CD14-positive monocyte (primary cell): ENCODE data around the gene RAB4B. TPM values are rescaled to one million over a fixed set of nuclear protein-coding genes. Genes with fewer than 3 reads are reported as not detected.

Experiments
- DNase-seq, 3 donors: peaks; one replicate each; pipeline ENCODE4 v3.0.0-alpha.2; 2011 to 2022
- H2AFZ ChIP-seq: 2 replicates; pipeline ENCODE4 v1.6.0; 2012; ENCODE audit warnings: mild to moderate bottlenecking, low read depth, low read length, inconsistent platforms; ENCODE audit not compliant: insufficient read depth, poor library complexity, severe bottlenecking
- H3K27ac ChIP-seq, 2 donors: 1 replicate in 1 of 2; 2 replicates in 1 of 2; pipeline ENCODE4 v1.5.1; 2012 to 2013; ENCODE audit warnings: low read length in 2 of 2, control low read depth in 1 of 2, inconsistent platforms in 1 of 2, low read depth in 1 of 2, mild to moderate bottlenecking in 1 of 2
- H3K27me3 ChIP-seq, 2 donors: one replicate each; pipeline versions ENCODE4 v1.6.0 to v1.6.1; 2011 to 2013; ENCODE audit warnings: low read length in 2 of 2; ENCODE audit not compliant: control insufficient read depth in 2 of 2, insufficient read depth in 2 of 2
- H3K36me3 ChIP-seq, 2 donors: replicated peaks in 1 of 2; 1 replicate in 1 of 2; 2 replicates in 1 of 2; pipeline versions ENCODE4 v1.5.1 to v1.6.1; 2012 to 2013; ENCODE audit warnings: low read length in 2 of 2, control low read depth in 1 of 2, inconsistent platforms in 1 of 2, mild to moderate bottlenecking in 1 of 2; ENCODE audit not compliant: insufficient read depth in 2 of 2, control insufficient read depth in 1 of 2
- H3K4me1 ChIP-seq, 2 donors: 1 replicate in 1 of 2; 2 replicates in 1 of 2; pipeline versions ENCODE4 v1.5.1 to v1.6.1; 2012 to 2013; ENCODE audit warnings: low read length in 2 of 2, control low read depth in 1 of 2, inconsistent platforms in 1 of 2, mild to moderate bottlenecking in 1 of 2, moderate library complexity in 1 of 2; ENCODE audit not compliant: insufficient read depth in 2 of 2, control insufficient read depth in 1 of 2
- H3K4me2 ChIP-seq: replicated peaks from 2 replicates; pipeline ENCODE3; 2012; ENCODE audit warnings: low read length, moderate library complexity, mild to moderate bottlenecking; ENCODE audit not compliant: poor library complexity, severe bottlenecking; ENCODE audit errors: extremely low read depth
- H3K4me3 ChIP-seq, 3 experiments: fragments of 200-600 bp in 1 of 3; sonication (generic) in 1 of 3; replicated peaks in 1 of 3; 1 replicate in 2 of 3; 2 replicates in 1 of 3; pipeline ENCODE4 v1.5.1; 2011 to 2013; ENCODE audit warnings: low read length in 3 of 3, mild to moderate bottlenecking in 3 of 3, control low read depth in 2 of 3, low read depth in 2 of 3, inconsistent platforms in 1 of 3, moderate library complexity in 1 of 3
- H3K79me2 ChIP-seq: 2 replicates; pipeline ENCODE4 v1.6.0; 2012; ENCODE audit warnings: mild to moderate bottlenecking, control low read depth, inconsistent platforms, low read length, moderate library complexity; ENCODE audit not compliant: insufficient read depth
- H3K9ac ChIP-seq: 2 replicates; pipeline ENCODE4 v1.6.0; 2017; ENCODE audit warnings: low read length, mild to moderate bottlenecking; ENCODE audit not compliant: insufficient read depth, poor library complexity, severe bottlenecking
- H3K9me3 ChIP-seq, 2 donors: replicated peaks in 1 of 2; 1 replicate in 1 of 2; 2 replicates in 1 of 2; pipeline versions ENCODE4 v1.5.1 to v1.6.1; 2012 to 2013; ENCODE audit warnings: low read length in 2 of 2, control low read depth in 1 of 2; ENCODE audit not compliant: control insufficient read depth in 1 of 2, insufficient read depth in 1 of 2
- H4K20me1 ChIP-seq: 2 replicates; pipeline ENCODE4 v1.6.0; 2012; ENCODE audit warnings: mild to moderate bottlenecking, low read length, control low read depth, moderate library complexity; ENCODE audit not compliant: insufficient read depth
- H3K27ac Mint-ChIP-seq, 7 donors: one replicate each; pipeline ENCODE4 v1.8.0; 2020; ENCODE audit warnings: mild to moderate bottlenecking in 7 of 7, mixed read lengths in 7 of 7, moderate library complexity in 6 of 7, inconsistent platforms in 2 of 7
- H3K27me3 Mint-ChIP-seq, 3 donors: one replicate each; pipeline ENCODE4 v1.8.0; 2021 to 2022; ENCODE audit warnings: low read depth in 3 of 3, mild to moderate bottlenecking in 3 of 3, mixed read lengths in 3 of 3, moderate library complexity in 3 of 3, inconsistent platforms in 1 of 3
- H3K36me3 Mint-ChIP-seq, 2 donors: one replicate each; pipeline ENCODE4 v1.8.0; 2020; ENCODE audit warnings: mixed read lengths in 2 of 2, inconsistent platforms in 1 of 2, mild to moderate bottlenecking in 1 of 2
- H3K4me1 Mint-ChIP-seq: one replicate; pipeline ENCODE4 v1.8.0; 2020; ENCODE audit warnings: mild to moderate bottlenecking, mixed read lengths
- H3K4me3 Mint-ChIP-seq, 2 donors: one replicate each; pipeline ENCODE4 v1.8.0; 2020; ENCODE audit warnings: mild to moderate bottlenecking in 2 of 2, mixed read lengths in 2 of 2, moderate library complexity in 1 of 2
- H3K9me3 Mint-ChIP-seq, 7 donors: one replicate each; pipeline ENCODE4 v1.8.0; 2020 to 2022; ENCODE audit warnings: mixed read lengths in 7 of 7, mild to moderate bottlenecking in 6 of 7, moderate library complexity in 6 of 7, inconsistent platforms in 2 of 7
- whole genome bisulfite sequencing: methylation state at CpG from one replicate; pipeline ENCODE4 v1.1.5; 2013; ENCODE audit warnings: missing lambda C conversion rate; ENCODE audit not compliant: insufficient coverage; 5-methylcytosine and 5-hydroxymethylcytosine counted together
- intact Hi-C, 2 donors: fragments of 100-400 bp; cut with micrococcal nuclease; formaldehyde crosslinking; loops; one replicate each; pipeline versions ENCODE4 v1.15.0 to v1.15.1; 2023
- polyA plus RNA-seq, 3 donors: library from polyadenylated mRNA; depleted of rRNA in 1 of 3; unstranded in 2 of 3; stranded (reverse) in 1 of 3; fragments of 300-500 nt in 2 of 3; fragments of >200 nt in 1 of 3; fragmentation: Illumina TruSeq in 2 of 3; gene quantifications; 1 replicate in 2 of 3; 2 replicates in 1 of 3; pipeline ENCODE4 v1.2.3, GENCODE V29; 2012 to 2021
- TF ChIP-seq, protein P1 (sequence below): fragments of 200-600 bp; IDR thresholded peaks from one replicate; pipeline ENCODE4 v1.8.0; 2022; ENCODE audit warnings: antibody characterized with exemption, mild to moderate bottlenecking

Gene RAB4B
- polyA plus RNA-seq, 3 donors = 89.4 to 132 (median 108) TPM

DNA sequence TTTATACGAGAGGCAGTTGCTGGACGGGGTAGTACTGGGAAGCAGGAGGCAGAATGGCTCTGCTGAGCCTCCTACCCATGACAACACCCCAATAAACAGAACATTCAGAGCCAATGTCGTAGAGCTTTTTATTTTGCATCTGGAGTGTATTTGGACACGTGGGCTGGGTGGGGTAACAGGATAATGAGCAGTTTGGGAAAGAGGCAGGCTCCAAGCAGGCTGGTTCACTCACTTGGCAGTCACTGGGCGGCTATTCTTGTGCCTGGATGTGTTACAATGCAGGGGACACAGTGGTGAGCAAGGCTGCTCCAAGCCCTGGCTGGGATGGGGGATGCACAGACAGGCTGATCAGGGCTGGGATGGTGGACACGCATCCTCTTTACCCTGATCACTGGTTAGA lies 37.3 kb upstream of the RAB4B start:
- intact Hi-C loops = no loop called here
- Histone ChIP-seq H3K27ac (peak overlapping the region in 1 of 2 donors; percentile 26), H3K27me3 (no peaks in the 10 kb centered on the region), H3K9me3 (no peaks in the 10 kb centered on the region), H3K4me2 (no peak overlapping the region), H3K4me3 (no peak overlapping the region), H3K79me2 (no peaks in the 10 kb centered on the region), H3K4me1 (no peaks in the 10 kb centered on the region), H2AFZ (no peak overlapping the region), H3K36me3 (peaks cover 47 to 56% of the 10 kb centered on the region in 2 donors), H3K9ac (no peak overlapping the region), H4K20me1 (no peaks in the 10 kb centered on the region)
- no peak for DNase-seq
- peaks cover 0 to 3% (median 0%) of the 10 kb centered on the region in 7 donors for H3K9me3 Mint-ChIP-seq
- H3K4me1 Mint-ChIP-seq = peaks cover 6% of the 10 kb centered on the region
- no peak overlapping the region for H3K4me3 Mint-ChIP-seq
- H3K27ac Mint-ChIP-seq = peak overlapping the region in 1 of 7 donors; percentile 54
- peaks cover 0 to 3% (median 0%) of the 10 kb centered on the region in 3 donors for H3K27me3 Mint-ChIP-seq
- 100% methylated on average over 3 of the region's 6 CpGs for WGBS
- TF ChIP-seq, protein P1, sequence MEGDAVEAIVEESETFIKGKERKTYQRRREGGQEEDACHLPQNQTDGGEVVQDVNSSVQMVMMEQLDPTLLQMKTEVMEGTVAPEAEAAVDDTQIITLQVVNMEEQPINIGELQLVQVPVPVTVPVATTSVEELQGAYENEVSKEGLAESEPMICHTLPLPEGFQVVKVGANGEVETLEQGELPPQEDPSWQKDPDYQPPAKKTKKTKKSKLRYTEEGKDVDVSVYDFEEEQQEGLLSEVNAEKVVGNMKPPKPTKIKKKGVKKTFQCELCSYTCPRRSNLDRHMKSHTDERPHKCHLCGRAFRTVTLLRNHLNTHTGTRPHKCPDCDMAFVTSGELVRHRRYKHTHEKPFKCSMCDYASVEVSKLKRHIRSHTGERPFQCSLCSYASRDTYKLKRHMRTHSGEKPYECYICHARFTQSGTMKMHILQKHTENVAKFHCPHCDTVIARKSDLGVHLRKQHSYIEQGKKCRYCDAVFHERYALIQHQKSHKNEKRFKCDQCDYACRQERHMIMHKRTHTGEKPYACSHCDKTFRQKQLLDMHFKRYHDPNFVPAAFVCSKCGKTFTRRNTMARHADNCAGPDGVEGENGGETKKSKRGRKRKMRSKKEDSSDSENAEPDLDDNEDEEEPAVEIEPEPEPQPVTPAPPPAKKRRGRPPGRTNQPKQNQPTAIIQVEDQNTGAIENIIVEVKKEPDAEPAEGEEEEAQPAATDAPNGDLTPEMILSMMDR = no peak
- peaks cover 46 to 66% of the 10 kb centered on the region in 2 donors for H3K36me3 Mint-ChIP-seq

DNA sequence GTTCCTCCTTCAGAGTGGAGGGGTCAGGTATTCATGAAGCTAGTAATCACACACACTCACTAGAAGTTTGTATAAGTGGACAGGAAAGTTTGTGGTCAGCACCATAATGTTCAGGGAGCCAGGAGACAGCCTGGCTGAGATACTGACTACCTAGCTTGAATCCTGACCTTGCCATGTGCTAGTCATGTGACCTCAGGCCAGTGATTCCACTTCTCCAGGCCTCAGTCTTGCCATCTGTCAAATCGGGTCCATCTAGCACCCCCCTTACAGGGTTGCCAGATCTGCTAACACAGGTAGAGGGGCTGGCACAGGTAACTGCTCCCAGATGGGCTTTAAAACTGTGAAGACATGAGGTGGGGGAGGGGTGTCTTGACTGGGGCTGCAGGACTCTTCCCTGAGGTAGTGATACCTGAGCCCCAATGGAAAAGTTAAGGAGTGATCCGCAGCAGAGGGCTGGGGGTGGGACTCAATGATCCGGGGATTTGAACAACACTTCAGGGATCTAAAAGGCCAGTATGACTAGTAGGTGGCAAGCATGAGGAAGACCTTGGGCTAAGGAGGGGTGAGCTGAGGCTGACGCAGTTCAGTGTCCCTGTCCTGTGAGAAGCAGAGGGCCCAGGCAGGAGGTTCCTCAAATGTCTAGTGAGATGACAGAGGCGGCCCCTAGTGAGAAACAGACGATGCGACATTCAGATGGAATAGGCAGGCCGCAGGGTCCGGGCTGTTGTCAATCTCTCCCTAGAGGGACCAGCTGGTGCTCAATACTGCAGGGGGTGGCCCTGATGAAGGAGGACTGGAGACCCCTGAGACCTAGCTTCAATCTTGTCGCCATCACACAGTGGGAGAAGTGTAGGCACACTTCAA lies 36.3 kb upstream of the RAB4B start:
- Mint-ChIP-seq H3K27me3 (peaks cover 0 to 1% (median 0%) of the 10 kb centered on the region in 3 donors), H3K36me3 (peaks cover 39 to 56% of the 10 kb centered on the region in 2 donors), H3K27ac (peak overlapping the region; percentile 5 to 77 (median 46)), H3K4me1 (peaks cover 6% of the 10 kb centered on the region), H3K9me3 (peaks cover 0 to 3% (median 0%) of the 10 kb centered on the region in 7 donors), H3K4me3 (no peak overlapping the region)
- H3K4me2 ChIP-seq = no peak overlapping the region
- peaks cover 41 to 46% of the 10 kb centered on the region in 2 donors for H3K36me3 ChIP-seq
- H4K20me1 ChIP-seq = no peaks in the 10 kb centered on the region
- peak overlapping the region in 1 of 2 donors; percentile 36 for H3K27ac ChIP-seq
- peak in 1 of 3 donors; percentile 29 for DNase-seq
- no peaks in the 10 kb centered on the region for H3K4me1 ChIP-seq
- H3K4me3 ChIP-seq = no peak overlapping the region
- H3K79me2 ChIP-seq = peaks cover under 1% of the 10 kb centered on the region
- no peak overlapping the region for H3K9ac ChIP-seq
- H3K9me3 ChIP-seq = no peaks in the 10 kb centered on the region
- 75% methylated on average over 10 of the region's 10 CpGs for WGBS
- TF ChIP-seq, protein P1 = no peak
- no peaks in the 10 kb centered on the region for H3K27me3 ChIP-seq
- no peak overlapping the region for H2AFZ ChIP-seq
- intact Hi-C loops = no loop called here
